Smooth muscle cell (in vitro differentiated cells): Measurements from ENCODE around the gene TMEM59L. TPM values are rescaled to one million over a fixed set of nuclear protein-coding genes. Genes with fewer than 3 reads are reported as not detected.

Source experiments
- DNase-seq: peaks from one replicate; lab custom pipeline; 2025; ENCODE audit not compliant: unreplicated experiment; lab: John Stamatoyannopoulos, UW
- H2AFZ ChIP-seq: fragments of 200-600 bp; sonication (generic); 2 replicates; pipeline ENCODE4 v1.6.0; 2016; ENCODE audit warnings: antibody characterized with exemption, low read depth, mild to moderate bottlenecking
- H3F3A ChIP-seq: fragments of 200-600 bp; sonication (generic); 2 replicates; pipeline ENCODE4 v1.6.0; 2017; ENCODE audit warnings: antibody characterized with exemption, low read depth
- H3K27ac ChIP-seq: fragments of 200-600 bp; sonication (generic); 2 replicates; pipeline ENCODE4 v1.5.1; 2016; ENCODE audit warnings: low read depth, mild to moderate bottlenecking
- H3K27me3 ChIP-seq: fragments of 200-600 bp; sonication (generic); 2 replicates; pipeline ENCODE4 v1.6.1; 2016; ENCODE audit warnings: low read depth, mild to moderate bottlenecking
- H3K36me3 ChIP-seq: fragments of 200-600 bp; sonication (generic); 2 replicates; pipeline ENCODE4 v1.5.1; 2016; ENCODE audit warnings: low read depth
- H3K4me1 ChIP-seq: fragments of 200-600 bp; sonication (generic); 2 replicates; pipeline ENCODE4 v1.5.1; 2016; ENCODE audit warnings: low read depth
- H3K4me2 ChIP-seq: fragments of 200-600 bp; sonication (generic); 2 replicates; pipeline ENCODE4 v1.6.0; 2016; ENCODE audit warnings: mild to moderate bottlenecking
- H3K4me3 ChIP-seq: fragments of 200-600 bp; sonication (generic); 2 replicates; pipeline ENCODE4 v1.5.1; 2016; ENCODE audit warnings: mild to moderate bottlenecking
- H3K79me2 ChIP-seq: fragments of 200-600 bp; sonication (generic); 2 replicates; pipeline ENCODE4 v1.6.0; 2016; ENCODE audit warnings: low read depth, mild to moderate bottlenecking
- H3K9ac ChIP-seq: fragments of 200-600 bp; sonication (generic); 2 replicates; pipeline ENCODE4 v1.6.0; 2016; ENCODE audit warnings: low read depth
- H3K9me3 ChIP-seq: fragments of 200-600 bp; sonication (generic); replicated peaks from 2 replicates; pipeline ENCODE4 v1.5.1; 2016; ENCODE audit warnings: low read depth
- H4K20me1 ChIP-seq: fragments of 200-600 bp; sonication (generic); 2 replicates; pipeline ENCODE4 v1.6.0; 2016; ENCODE audit warnings: low read depth
- CTCF ChIP-seq: fragments of 200-600 bp; sonication (generic); IDR thresholded peaks from 2 replicates; pipeline ENCODE4 v1.5.1; 2017; ENCODE audit warnings: borderline replicate concordance, mild to moderate bottlenecking, antibody characterized with exemption; ENCODE audit not compliant: insufficient read depth, poor library complexity, severe bottlenecking
- WGBS: methylation state at CpG from one replicate; pipeline ENCODE4 v1.1.7; 2016; ENCODE audit warnings: low lambda C conversion rate; 5-methylcytosine and 5-hydroxymethylcytosine counted together
- polyA plus RNA-seq: library from polyadenylated mRNA; unstranded; fragments of >200 nt; fragmentation: Nextera tagmentation; extraction: Ambion mirVana; gene quantifications from 2 replicates; pipeline ENCODE4 v1.2.1, GENCODE V29; 2016
- total RNA-seq: library from RNA; depleted of rRNA; stranded (reverse); fragments of >200 nt; gene quantifications from 2 replicates; pipeline ENCODE4 v1.2.3, GENCODE V29; 2014

Gene TMEM59L
- total and polyA plus RNA-seq, 2 experiments from 2014 or later = 4.4 to 42.0 TPM

- Histone ChIP-seq H3K27me3 (no peaks in the 10 kb centered on the region), H4K20me1 (peaks cover 36% of the 10 kb centered on the region), H3K79me2 (peaks cover 17% of the 10 kb centered on the region), H3K36me3 (no peaks in the 10 kb centered on the region), H3K4me1 (peaks cover 11% of the 10 kb centered on the region), H3K9ac (no peak overlapping the region), H3K4me2 (no peak overlapping the region), H3K4me3 (no peak overlapping the region), H2AFZ (no peak overlapping the region), H3K9me3 (no peaks in the 10 kb centered on the region), H3F3A (peaks cover 28% of the 10 kb centered on the region), H3K27ac (no peak overlapping the region)
- 89% methylated on average over 21 of the region's 21 CpGs for WGBS
- TF ChIP-seq CTCF = no peak
- no peak for DNase-seq
These were observed 35.2 kb upstream of the TMEM59L start for GRCh38 chr19:18577365-18577914.

GRCh38 chr19:18580311-18580710 is 32.4 kb upstream of the TMEM59L start:
- TF ChIP-seq CTCF = no peak
- no peak for DNase-seq
- H2AFZ ChIP-seq = no peak overlapping the region
- H3K9me3 ChIP-seq = no peaks in the 10 kb centered on the region
- H3K79me2 ChIP-seq = no peaks in the 10 kb centered on the region
- no peaks in the 10 kb centered on the region for H3K4me1 ChIP-seq
- H3K4me3 ChIP-seq = no peak overlapping the region
- H3K9ac ChIP-seq = no peak overlapping the region
- H3K27me3 ChIP-seq = no peaks in the 10 kb centered on the region
- H3K36me3 ChIP-seq = no peaks in the 10 kb centered on the region
- no peak overlapping the region for H3K4me2 ChIP-seq
- no peak overlapping the region for H3K27ac ChIP-seq
- 80% methylated on average over 7 of the region's 7 CpGs for WGBS
- H3F3A ChIP-seq = peaks cover 20% of the 10 kb centered on the region
- H4K20me1 ChIP-seq = peaks cover 7% of the 10 kb centered on the region

- Histone ChIP-seq H3F3A (peaks cover 28% of the 10 kb centered on the region), H3K27me3 (no peaks in the 10 kb centered on the region), H3K79me2 (no peaks in the 10 kb centered on the region), H2AFZ (no peak overlapping the region), H3K4me1 (no peaks in the 10 kb centered on the region), H3K36me3 (no peaks in the 10 kb centered on the region), H3K27ac (no peak overlapping the region), H3K9me3 (no peaks in the 10 kb centered on the region), H3K4me2 (no peak overlapping the region), H3K9ac (no peak overlapping the region), H3K4me3 (no peak overlapping the region), H4K20me1 (peaks cover 7% of the 10 kb centered on the region)
- no peak for TF ChIP-seq CTCF
- 69% methylated on average over 2 of the region's 2 CpGs for WGBS
- DNase-seq = no peak
These were observed 26.4 kb upstream of the TMEM59L start for GRCh38 chr19:18586306-18586705.

GRCh38 chr19:18587561-18587960 is 25.1 kb upstream of the TMEM59L start:
- Histone ChIP-seq H3K4me1 (no peaks in the 10 kb centered on the region), H3K79me2 (no peaks in the 10 kb centered on the region), H4K20me1 (peaks cover 7% of the 10 kb centered on the region), H3K9me3 (no peaks in the 10 kb centered on the region), H3K27ac (no peak overlapping the region), H3K27me3 (no peaks in the 10 kb centered on the region), H2AFZ (no peak overlapping the region), H3K4me3 (no peak overlapping the region), H3K4me2 (peak overlapping the region; percentile 96), H3K9ac (no peak overlapping the region), H3K36me3 (no peaks in the 10 kb centered on the region), H3F3A (peaks cover 33% of the 10 kb centered on the region)
- DNase-seq = no peak
- TF ChIP-seq CTCF = no peak
- 94% methylated on average over 10 of the region's 12 CpGs for WGBS
